LNCaP clone FGC (cell line): Measurements from ENCODE around the gene PRL.

Experiments used
- DNase-seq: peaks from one replicate; pipeline ENCODE4 v3.0.0-alpha.2; 2011; ENCODE audit warnings: low read depth
- H3K4me3 ChIP-seq: 2 replicates; pipeline ENCODE4 v1.5.1; 2011; ENCODE audit warnings: mild to moderate bottlenecking, low read depth, low read length, control low read depth
- TF ChIP-seq, protein P1 (sequence below): IDR thresholded peaks from 2 replicates; pipeline ENCODE4 v1.5.1; 2012; ENCODE audit warnings: mild to moderate bottlenecking; ENCODE audit not compliant: control insufficient read depth, insufficient read depth; ENCODE audit errors: extremely low read depth

Gene PRL

DNA sequence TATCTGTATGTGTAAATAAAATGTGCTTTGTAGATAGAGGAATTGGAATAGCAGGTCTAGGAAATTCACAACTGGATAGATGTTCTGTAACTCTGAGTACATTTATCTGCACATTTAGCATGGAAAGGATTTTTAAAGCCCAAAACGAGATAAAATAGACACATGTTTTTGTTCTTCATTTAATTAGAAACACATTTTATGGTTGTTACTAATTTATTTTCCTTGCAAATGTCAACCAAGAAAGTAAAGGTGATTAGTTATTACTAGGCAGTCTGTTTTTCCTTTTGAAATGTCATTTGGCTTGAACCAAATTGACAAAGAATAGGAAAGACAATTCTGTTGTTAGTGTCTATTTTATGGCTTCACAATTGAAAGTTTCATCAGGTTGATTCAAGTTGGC, 769 bp downstream of the PRL start:
- TF ChIP-seq, protein P1, sequence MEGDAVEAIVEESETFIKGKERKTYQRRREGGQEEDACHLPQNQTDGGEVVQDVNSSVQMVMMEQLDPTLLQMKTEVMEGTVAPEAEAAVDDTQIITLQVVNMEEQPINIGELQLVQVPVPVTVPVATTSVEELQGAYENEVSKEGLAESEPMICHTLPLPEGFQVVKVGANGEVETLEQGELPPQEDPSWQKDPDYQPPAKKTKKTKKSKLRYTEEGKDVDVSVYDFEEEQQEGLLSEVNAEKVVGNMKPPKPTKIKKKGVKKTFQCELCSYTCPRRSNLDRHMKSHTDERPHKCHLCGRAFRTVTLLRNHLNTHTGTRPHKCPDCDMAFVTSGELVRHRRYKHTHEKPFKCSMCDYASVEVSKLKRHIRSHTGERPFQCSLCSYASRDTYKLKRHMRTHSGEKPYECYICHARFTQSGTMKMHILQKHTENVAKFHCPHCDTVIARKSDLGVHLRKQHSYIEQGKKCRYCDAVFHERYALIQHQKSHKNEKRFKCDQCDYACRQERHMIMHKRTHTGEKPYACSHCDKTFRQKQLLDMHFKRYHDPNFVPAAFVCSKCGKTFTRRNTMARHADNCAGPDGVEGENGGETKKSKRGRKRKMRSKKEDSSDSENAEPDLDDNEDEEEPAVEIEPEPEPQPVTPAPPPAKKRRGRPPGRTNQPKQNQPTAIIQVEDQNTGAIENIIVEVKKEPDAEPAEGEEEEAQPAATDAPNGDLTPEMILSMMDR = no peak
- H3K4me3 ChIP-seq = no peak overlapping the region
- no peak for DNase-seq

DNA sequence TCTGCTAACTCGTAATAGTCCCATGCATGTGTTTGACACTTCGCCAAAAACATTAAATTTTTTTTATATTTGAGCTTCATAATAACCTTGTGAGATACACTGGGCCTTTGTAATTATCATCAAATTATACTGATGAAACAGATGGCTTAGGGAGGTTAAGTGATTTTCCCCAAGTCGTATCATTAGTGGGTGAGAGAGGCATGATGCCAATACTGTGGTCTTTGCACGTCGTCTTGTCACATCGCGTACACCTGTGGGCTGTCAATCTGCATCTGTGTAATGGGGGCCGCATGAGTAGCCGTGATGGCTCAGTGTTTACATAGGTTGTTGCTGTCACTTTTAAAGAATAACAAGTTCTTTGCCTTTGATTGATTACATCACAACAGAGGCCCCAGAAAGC, 1.7 kb downstream of the PRL start:
- no peak for DNase-seq
- no peak overlapping the region for H3K4me3 ChIP-seq
- TF ChIP-seq, protein P1 = no peak

DNA sequence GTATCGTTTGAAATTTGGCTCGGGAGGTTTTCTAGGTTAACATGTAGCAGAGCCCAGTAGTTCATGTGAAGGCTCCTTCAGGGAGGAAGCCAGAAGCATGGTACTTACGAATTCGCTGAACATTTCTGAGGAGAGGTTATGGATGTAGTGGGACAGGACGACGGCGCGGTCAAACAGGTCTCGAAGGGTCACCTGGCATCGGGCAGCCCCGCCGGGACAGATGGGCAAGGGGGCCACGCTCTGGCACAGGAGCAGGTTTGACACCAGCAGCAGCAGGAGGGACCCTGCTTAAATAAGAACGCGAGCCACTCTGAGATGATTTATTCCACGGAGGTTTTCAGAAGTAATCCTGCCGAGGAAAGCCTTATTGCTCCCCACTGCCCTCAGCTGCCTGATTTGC, 2.5 kb downstream of the PRL start:
- TF ChIP-seq, protein P1 = no peak
- no peak overlapping the region for H3K4me3 ChIP-seq
- no peak for DNase-seq

DNA sequence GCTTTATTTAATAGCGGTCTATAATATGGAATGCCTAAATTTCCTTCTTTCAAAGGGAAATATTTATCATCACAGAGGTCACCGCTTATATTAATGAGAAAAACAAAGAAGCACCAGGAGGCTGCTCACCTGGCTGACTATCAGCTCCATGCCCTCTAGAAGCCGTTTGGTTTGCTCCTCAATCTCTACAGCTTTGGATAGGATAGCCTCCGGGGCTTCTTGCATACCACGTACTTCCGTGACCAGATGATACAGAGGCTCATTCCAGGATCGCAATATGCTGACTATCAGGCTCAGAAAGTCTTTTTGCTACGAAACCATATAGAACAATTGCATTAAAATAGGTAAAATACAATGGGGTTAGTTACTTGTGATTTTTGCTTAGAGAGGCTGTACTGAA, 6.8 kb downstream of the PRL start:
- no peak for DNase-seq
- TF ChIP-seq, protein P1 = no peak
- no peak overlapping the region for H3K4me3 ChIP-seq

DNA sequence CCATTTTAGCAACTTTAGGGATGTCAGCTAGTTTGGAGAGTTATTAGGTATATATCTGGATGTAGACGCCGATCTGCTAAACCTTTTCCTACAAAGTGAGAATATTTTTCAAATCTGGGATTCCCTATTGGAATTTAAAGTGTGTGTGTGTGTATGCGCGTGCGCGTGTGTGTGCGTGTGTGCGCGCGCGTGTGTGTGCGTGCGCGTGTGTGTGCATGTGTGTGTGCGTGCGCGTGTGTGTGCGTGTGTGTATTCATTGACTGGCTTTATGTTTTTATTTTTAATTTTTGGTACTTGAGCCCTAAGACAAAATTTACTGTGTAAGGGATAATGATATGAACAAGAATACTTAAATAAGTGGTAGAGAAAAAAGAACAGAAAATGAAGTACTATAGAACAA, 8.1 kb downstream of the PRL start:
- TF ChIP-seq, protein P1 = no peak
- no peak overlapping the region for H3K4me3 ChIP-seq
- no peak for DNase-seq

DNA sequence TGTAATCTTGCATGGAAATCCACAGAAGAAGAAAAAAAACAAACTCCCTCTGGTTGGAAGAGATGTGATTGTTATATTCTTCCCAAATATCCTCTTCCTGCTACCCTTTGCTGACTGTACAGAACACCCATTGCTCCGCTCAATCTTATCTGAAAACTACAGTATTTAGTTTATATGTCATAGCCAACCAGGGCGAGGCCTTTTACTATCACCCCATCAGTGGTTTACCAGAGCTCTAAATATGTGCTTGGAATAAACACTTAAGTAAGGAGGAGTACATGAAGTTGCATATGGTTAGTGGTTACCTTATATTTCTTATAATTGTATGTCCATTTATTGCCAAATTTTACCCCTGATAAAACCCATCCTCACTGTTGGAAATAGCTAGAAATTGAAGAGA, 12.2 kb downstream of the PRL start:
- DNase-seq = no peak
- no peak overlapping the region for H3K4me3 ChIP-seq
- TF ChIP-seq, protein P1 = no peak

DNA sequence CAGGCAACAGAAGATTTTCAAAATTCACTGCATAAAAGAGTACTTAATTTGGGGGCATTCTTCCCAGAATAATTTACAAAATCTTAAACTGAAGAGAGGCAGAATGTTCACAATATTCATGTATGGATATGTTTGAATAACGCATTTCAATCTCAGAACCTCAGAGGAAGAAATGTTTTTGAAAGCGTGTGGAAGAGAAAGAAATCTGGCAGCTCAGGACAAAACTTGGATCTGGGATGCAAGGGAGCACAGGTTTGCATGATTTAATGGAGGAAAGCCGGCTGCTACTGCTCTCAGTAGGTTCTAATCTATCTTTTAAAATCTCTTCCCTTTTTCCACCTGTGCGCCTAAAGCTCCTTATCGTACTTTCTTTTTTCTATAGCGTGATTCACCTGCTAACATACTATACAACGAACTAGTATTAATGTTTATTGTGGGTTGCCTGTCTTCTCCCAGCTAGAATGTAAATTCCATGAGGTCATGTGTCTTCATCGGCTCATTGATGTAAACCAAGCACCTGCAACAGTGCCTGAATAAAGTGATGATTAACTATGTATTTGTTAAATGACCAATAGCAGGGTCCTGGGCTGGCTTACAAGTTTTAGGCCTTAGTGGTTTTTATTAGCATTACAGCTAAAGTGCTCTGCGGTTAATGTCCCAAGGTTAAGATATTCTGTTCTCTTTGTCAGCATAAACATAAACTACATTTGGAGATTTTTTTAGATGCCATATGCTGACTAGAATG, 15.3 kb downstream of the PRL start:
- DNase-seq = no peak
- no peak overlapping the region for H3K4me3 ChIP-seq
- TF ChIP-seq, protein P1 = no peak
